Mucosa of descending colon (tissue), 3 donors: ENCODE data around the gene SPATA31E1. TPM values are rescaled to one million over a fixed set of nuclear protein-coding genes. Genes with fewer than 3 reads are reported as not detected.

Experiments used
- ATAC-seq: fragments of 200-7000 bp; cut with Tn5 transposase; one replicate; pipeline ENCODE4 v1.9.1; 2020; ENCODE audit warnings: mild to moderate bottlenecking, moderate library complexity
- DNase-seq, 3 donors: peaks; one replicate each; pipeline ENCODE4 v3.0.0-alpha.2; 2020
- H3K36me3 ChIP-seq: fragments of 200-600 bp; one replicate; pipeline ENCODE4 v1.8.0; 2021; ENCODE audit warnings: low read depth, mild to moderate bottlenecking
- H3K4me1 ChIP-seq: fragments of 200-600 bp; one replicate; pipeline ENCODE4 v1.8.0; 2021; ENCODE audit warnings: low read depth, mild to moderate bottlenecking
- H3K4me3 ChIP-seq: fragments of 200-600 bp; one replicate; pipeline ENCODE4 v1.8.0; 2021; ENCODE audit warnings: mild to moderate bottlenecking
- H3K9me3 ChIP-seq: fragments of 200-600 bp; one replicate; pipeline ENCODE4 v1.8.0; 2021; ENCODE audit warnings: mild to moderate bottlenecking
- CTCF ChIP-seq: fragments of 200-600 bp; IDR thresholded peaks from one replicate; pipeline ENCODE4 v1.8.0; 2022; ENCODE audit warnings: antibody characterized with exemption, mild to moderate bottlenecking
- intact Hi-C, 2 donors: fragments of 100-400 bp; cut with DNase I in 1 of 2; cut with micrococcal nuclease in 1 of 2; formaldehyde crosslinking; loops; one replicate each; pipeline versions ENCODE4 v1.11.0 to v1.11.1; 2022; cut with DNase I, micrococcal nuclease
- total RNA-seq, 3 donors: library from RNA; stranded (reverse); fragmentation: NEBNext Ultra II Directional in 2 of 3; extraction: Animal tissue kit (Norgen Biotek cat#: 25700) in 2 of 3; gene quantifications; one replicate each; pipeline versions ENCODE4 v1.2.1 to v1.2.4, GENCODE V29; 2021 to 2023
- donor health status: DM: no; HTN: no; CAD: no; lungs with moderate emphysema.
- donor health status: DM: no; HTN: no; CAD: no.
- donor health status: DM: no; HTN: yes; CAD: no.

SPATA31E1 gene
- total RNA-seq, 3 donors from 2014 or later = 0.06 TPM; not detected in 2

- DNase-seq (no peak), ATAC-seq (no peak)
- no peak for TF ChIP-seq CTCF
- no peak overlapping the region for H3K4me3 ChIP-seq
- H3K9me3 ChIP-seq = peaks cover 3% of the 10 kb centered on the region
- no peaks in the 10 kb centered on the region for H3K36me3 ChIP-seq
- H3K4me1 ChIP-seq = no peaks in the 10 kb centered on the region
- intact Hi-C loops = no loop called here
These were observed 29.4 kb upstream of the SPATA31E1 start for GRCh38 chr9:87853302-87853701.

- no peak for TF ChIP-seq CTCF
- Histone ChIP-seq H3K36me3 (no peaks in the 10 kb centered on the region), H3K4me1 (no peaks in the 10 kb centered on the region), H3K9me3 (peaks cover 3% of the 10 kb centered on the region), H3K4me3 (no peak overlapping the region)
- no peak for DNase-seq
- intact Hi-C loops = no loop called here
- ATAC-seq = no peak
These were observed 28.6 kb upstream of the SPATA31E1 start for GRCh38 chr9:87853876-87854579.

- intact Hi-C loops = no loop called here
- no peak for DNase-seq
- TF ChIP-seq CTCF = no peak
- Histone ChIP-seq H3K4me1 (no peaks in the 10 kb centered on the region), H3K9me3 (peaks cover 3% of the 10 kb centered on the region), H3K4me3 (no peak overlapping the region), H3K36me3 (no peaks in the 10 kb centered on the region)
- ATAC-seq = no peak
These were observed 28.1 kb upstream of the SPATA31E1 start for GRCh38 chr9:87854580-87854955.

GRCh38 chr9:87855061-87855460 lies 27.6 kb upstream of the SPATA31E1 start:
- Histone ChIP-seq H3K9me3 (peaks cover 3% of the 10 kb centered on the region), H3K4me3 (no peak overlapping the region), H3K36me3 (no peaks in the 10 kb centered on the region), H3K4me1 (no peaks in the 10 kb centered on the region)
- DNase-seq (no peak), ATAC-seq (no peak)
- TF ChIP-seq CTCF = no peak
- intact Hi-C loops = no loop called here

GRCh38 chr9:87857141-87857947 lies 25.3 kb upstream of the SPATA31E1 start:
- no peak for TF ChIP-seq CTCF
- Histone ChIP-seq H3K4me3 (no peak overlapping the region), H3K9me3 (peaks cover 4% of the 10 kb centered on the region), H3K36me3 (no peaks in the 10 kb centered on the region), H3K4me1 (no peaks in the 10 kb centered on the region)
- DNase-seq (no peak), ATAC-seq (no peak)
- intact Hi-C loops = no loop called here
